Forelimb muscle (tissue), 1 donor: ENCODE data around the gene TAS2R5. TPM values are rescaled to one million over a fixed set of nuclear protein-coding genes. Genes with fewer than 3 reads are reported as not detected.

Source experiments
- polyA plus RNA-seq: library from polyadenylated mRNA; unstranded; fragments of 120-200 nt; gene quantifications from one replicate; pipeline ENCODE4 v1.2.1, GENCODE V29; 2013; ENCODE audit not compliant: insufficient read length

Gene TAS2R5
- polyA plus RNA-seq, 1 donor, result 2.4 TPM

Other genes with a start within 250 kb of the TAS2R5 start
- gene AGK, start 238.8 kb upstream of the TAS2R5 start, polyA plus RNA-seq, result 18.4 TPM
- 7.7 TPM for gene DENND11, start 88.1 kb upstream of the TAS2R5 start, polyA plus RNA-seq
- 0.09 TPM for gene WEE2, start 81.9 kb upstream of the TAS2R5 start, polyA plus RNA-seq
- 87.4 TPM for gene SSBP1, start 51.9 kb upstream of the TAS2R5 start, polyA plus RNA-seq
- gene TAS2R3, start 26.1 kb upstream of the TAS2R5 start, polyA plus RNA-seq, result 0.38 TPM
- gene TAS2R4, start 13.5 kb upstream of the TAS2R5 start, polyA plus RNA-seq, result 1.3 TPM
- gene PRSS37, start 51.3 kb downstream of the TAS2R5 start, polyA plus RNA-seq, result not detected
- not detected for gene OR9A4, start 126.2 kb downstream of the TAS2R5 start, polyA plus RNA-seq
- gene CLEC5A, start 156.8 kb downstream of the TAS2R5 start, polyA plus RNA-seq, result 0.28 TPM
- gene TAS2R38, start 183.6 kb downstream of the TAS2R5 start, polyA plus RNA-seq, result not detected
- gene MGAM, start 205.7 kb downstream of the TAS2R5 start, polyA plus RNA-seq, result 0.33 TPM